GM12874 (cell line): ENCODE measurements around the gene MOCS3.

Experiments used
- TF ChIP-seq, protein P1 (sequence below): IDR thresholded peaks from 2 replicates; pipeline ENCODE4 v1.5.1; 2011; ENCODE audit warnings: low read depth, mild to moderate bottlenecking, control low read depth, low read length, moderate library complexity; ENCODE audit not compliant: insufficient read depth

MOCS3 gene

DNA sequence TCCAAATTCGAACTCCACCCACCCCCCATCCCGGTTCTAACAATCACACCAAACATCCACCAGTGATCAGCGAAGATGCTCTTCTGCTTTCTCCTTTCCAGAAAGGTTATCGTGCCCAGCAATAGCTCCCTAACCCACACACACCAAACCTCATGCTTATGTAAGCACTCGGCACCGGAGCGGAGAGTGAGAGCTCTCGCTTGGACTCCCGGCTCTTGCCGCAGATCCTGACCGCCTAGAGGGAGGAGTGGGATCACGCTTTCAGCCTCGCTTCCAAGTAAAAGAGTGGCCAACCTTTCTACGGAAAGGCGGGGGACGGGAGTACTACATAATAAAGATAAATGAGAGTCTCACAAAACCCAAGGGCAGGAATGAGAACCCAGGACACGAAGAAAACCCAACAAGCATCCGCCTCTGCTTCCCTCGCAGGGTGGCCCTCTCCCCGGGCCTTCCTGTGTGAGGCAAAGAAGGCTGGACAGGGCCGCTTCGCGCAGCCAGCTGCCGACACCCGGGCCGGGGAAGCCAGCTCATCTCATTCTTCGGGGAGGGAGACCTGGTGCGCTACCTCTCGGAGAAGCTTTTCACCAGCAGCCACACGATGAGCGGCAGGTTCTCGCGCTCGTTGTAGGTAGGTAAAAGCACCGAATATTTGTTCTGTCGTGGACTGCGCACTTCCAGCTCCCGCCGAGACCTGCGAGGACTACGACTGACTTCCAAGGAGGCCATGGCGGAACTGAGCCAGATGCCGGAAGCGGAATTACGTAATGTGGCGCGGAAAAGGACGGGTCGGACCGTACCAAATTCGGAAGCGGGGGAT lies 612 bp upstream of the MOCS3 start, which contains the start of gene DPM1:
Gene DPM1 (minus strand): TSS at position 735 of the 817 bp plus-strand sequence. CDS start 9 bp downstream, at position 726.
- TF ChIP-seq, protein P1, sequence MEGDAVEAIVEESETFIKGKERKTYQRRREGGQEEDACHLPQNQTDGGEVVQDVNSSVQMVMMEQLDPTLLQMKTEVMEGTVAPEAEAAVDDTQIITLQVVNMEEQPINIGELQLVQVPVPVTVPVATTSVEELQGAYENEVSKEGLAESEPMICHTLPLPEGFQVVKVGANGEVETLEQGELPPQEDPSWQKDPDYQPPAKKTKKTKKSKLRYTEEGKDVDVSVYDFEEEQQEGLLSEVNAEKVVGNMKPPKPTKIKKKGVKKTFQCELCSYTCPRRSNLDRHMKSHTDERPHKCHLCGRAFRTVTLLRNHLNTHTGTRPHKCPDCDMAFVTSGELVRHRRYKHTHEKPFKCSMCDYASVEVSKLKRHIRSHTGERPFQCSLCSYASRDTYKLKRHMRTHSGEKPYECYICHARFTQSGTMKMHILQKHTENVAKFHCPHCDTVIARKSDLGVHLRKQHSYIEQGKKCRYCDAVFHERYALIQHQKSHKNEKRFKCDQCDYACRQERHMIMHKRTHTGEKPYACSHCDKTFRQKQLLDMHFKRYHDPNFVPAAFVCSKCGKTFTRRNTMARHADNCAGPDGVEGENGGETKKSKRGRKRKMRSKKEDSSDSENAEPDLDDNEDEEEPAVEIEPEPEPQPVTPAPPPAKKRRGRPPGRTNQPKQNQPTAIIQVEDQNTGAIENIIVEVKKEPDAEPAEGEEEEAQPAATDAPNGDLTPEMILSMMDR = no peak

DNA sequence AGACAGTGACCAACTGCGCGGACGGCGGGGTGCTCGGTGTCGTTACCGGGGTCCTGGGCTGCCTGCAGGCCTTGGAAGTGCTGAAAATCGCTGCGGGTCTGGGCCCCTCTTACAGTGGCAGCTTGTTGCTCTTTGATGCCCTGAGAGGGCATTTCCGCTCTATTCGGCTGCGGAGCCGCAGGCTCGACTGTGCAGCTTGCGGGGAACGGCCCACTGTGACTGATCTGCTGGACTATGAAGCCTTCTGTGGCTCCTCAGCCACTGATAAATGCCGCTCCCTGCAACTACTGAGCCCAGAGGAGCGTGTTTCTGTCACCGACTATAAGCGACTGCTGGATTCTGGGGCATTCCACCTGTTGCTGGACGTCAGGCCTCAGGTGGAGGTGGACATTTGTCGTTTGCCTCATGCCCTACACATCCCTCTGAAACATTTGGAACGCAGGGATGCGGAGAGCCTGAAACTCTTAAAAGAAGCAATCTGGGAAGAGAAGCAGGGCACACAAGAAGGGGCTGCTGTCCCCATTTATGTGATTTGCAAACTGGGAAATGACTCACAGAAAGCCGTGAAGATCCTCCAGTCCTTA lies 1.0 kb downstream of the MOCS3 start:
- TF ChIP-seq, protein P1 = no peak

DNA sequence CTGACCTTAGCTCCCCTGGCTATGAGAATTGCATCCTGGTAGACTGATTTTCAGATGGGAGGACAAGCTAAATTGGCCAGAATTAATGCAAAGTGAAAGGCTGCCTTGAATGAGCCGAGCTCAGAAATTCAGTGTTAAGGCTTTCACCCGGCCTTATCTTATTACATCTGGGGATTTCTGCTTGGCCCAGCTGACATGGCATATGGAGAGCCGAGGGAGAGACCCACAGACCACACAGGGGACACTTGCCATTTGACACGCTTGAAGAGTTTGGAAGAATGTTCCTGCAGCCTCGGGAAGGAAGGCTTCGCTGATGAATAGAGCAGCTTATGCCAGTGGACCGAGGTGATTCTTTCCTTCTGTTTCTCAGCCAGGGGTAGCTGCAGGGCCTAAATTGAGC lies 9.0 kb downstream of the MOCS3 start:
- TF ChIP-seq, protein P1 = no peak

DNA sequence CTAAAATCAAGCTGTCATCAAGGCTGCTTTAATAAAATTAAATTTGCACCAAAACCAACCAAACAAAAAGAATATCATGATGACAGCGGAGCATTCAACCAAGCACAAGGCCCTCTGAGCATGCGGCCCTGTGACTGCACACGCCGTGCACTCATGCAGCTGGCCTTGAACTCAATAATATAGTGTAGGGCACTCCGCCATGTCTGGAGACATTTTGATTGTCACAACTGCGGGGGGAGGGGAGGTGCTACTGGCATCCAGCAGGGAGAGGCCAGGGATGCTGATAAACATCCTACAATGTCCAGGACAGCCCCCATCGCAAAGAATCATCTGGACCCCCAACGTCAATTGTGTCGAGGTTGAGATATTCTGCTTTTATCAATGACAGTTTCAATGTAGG lies 9.7 kb downstream of the MOCS3 start:
- TF ChIP-seq, protein P1 = no peak

DNA sequence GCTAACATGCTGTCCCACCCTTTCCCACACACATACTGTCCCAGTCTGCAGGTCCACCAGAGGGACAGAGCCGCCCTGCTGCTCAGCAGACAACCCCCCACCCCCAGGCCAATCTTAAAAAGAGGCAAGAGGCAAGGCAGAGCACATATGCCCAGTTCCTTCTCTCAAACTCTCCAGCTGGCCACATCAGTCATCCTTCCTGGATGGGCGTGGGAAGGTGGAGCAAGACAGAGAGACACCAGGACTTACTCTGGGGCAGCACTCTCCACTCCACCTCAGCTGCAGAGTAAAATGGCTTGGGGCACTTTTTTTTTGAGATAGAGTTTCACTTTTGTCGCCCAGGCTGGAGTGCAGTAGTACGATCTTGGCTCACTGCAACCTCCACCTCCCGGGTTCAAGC lies 10.8 kb downstream of the MOCS3 start:
- TF ChIP-seq, protein P1 = no peak

DNA sequence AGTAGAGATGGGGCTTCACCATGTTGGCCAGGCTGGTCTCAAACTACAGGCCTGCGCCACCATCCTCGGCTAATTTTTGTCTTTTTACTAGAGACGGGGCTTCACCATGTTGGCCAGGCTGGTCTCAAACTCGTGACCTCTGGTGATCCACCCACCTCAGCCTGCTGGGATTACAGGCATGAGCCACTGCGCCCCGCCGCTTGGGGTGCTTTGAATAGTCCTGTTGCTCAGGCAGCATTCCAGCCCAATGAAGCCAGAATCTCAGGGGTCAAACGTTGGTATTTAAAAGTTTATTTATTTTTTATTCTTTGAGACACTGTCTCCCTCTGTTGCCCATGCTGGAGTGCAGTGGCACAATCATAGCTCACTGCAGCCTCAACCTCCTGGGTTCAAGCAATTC lies 11.3 kb downstream of the MOCS3 start:
- TF ChIP-seq, protein P1 = no peak

DNA sequence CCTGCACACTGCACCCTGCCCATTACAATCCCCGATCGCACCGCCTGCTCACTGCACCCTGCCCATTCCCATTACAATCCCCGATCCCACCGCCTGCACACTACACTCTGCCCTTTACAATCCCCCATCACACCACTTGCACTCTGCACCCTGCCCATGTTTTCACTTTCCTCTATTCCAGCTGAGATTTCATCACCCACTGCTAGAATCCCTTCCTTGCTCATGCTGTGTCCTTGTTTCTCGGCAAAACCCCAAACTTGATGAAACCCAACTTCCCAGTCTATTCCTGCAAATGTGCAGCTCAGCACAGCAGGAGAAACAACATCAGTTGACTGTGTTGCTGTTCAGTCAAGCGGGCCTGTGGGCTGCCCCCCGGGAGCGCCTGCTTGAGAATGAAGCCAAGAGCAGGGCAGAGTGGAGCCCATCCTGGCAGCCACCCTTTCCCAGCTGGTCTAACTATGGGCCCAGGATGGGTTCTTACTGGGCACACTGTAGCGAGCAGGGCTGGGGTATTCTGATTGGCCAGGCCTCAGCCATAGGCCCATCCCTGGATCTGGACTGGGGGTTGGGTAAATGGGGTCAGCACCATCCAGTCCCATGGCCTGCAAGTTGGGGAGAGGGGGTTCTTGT lies 17.2 kb downstream of the MOCS3 start:
- TF ChIP-seq, protein P1 = no peak
